Astrocyte of the spinal cord (primary cell): ENCODE results near the gene ACYP2.
A peak's percentile ranks its signal among the peaks of the same experiment; 100 is the strongest.

Experiments
- DNase-seq: peaks from one replicate; pipeline ENCODE4 v3.0.0; 2011; ENCODE audit warnings: low read depth, low spot score
- H3K4me3 ChIP-seq: 2 replicates; pipeline ENCODE4 v1.5.1; 2011; ENCODE audit warnings: low read depth, mild to moderate bottlenecking, low read length, moderate library complexity
- CTCF ChIP-seq: IDR thresholded peaks from 2 replicates; pipeline ENCODE4 v1.5.1; 2012; ENCODE audit warnings: low read depth, mild to moderate bottlenecking, low read length, inconsistent platforms
- in situ Hi-C: cut with HindIII; loops from 2 replicates; pipeline ENCODE4 v1.10.0; 2017; ENCODE audit warnings: low sequenced_read_pairs

ACYP2 gene

GRCh38 chr2:54143780-54144179 lies 28.4 kb downstream of the ACYP2 start:
- DNase-seq: no peak
- H3K4me3 ChIP-seq: no peak overlapping the region
- in situ Hi-C loops: no loop called here
- no peak for TF ChIP-seq CTCF

GRCh38 chr2:54148391-54148790 lies 33.0 kb downstream of the ACYP2 start:
- no peak for DNase-seq
- no peak for TF ChIP-seq CTCF
- no peak overlapping the region for H3K4me3 ChIP-seq
- in situ Hi-C loops: no loop called here

- in situ Hi-C loops: no loop called here
- peak; percentile 1 for DNase-seq
- TF ChIP-seq CTCF: no peak
- H3K4me3 ChIP-seq: no peak overlapping the region
Measured at GRCh38 chr2:54149638-54150441, 34.4 kb downstream of the ACYP2 start.

GRCh38 chr2:54158311-54158710 lies 42.9 kb downstream of the ACYP2 start:
- no peak for TF ChIP-seq CTCF
- in situ Hi-C loops: no loop called here
- no peak overlapping the region for H3K4me3 ChIP-seq
- DNase-seq: no peak

GRCh38 chr2:54161660-54162424 lies 46.4 kb downstream of the ACYP2 start:
- in situ Hi-C loops: no loop called here
- TF ChIP-seq CTCF: peak; percentile 12
- no peak overlapping the region for H3K4me3 ChIP-seq
- peak; percentile 19 for DNase-seq

GRCh38 chr2:54164106-54164505 lies 48.7 kb downstream of the ACYP2 start:
- TF ChIP-seq CTCF: no peak
- H3K4me3 ChIP-seq: no peak overlapping the region
- DNase-seq: no peak
- in situ Hi-C loops: no loop called here
